DND-41 (cell line): ENCODE measurements around the gene FOXA2.

Source experiments
- EZH2 ChIP-seq: IDR thresholded peaks from 3 replicates; pipeline ENCODE4 v1.6.1; 2012; ENCODE audit warnings: borderline replicate concordance, low read depth, mild to moderate bottlenecking, moderate library complexity, low read length, inconsistent platforms; ENCODE audit not compliant: severe bottlenecking
- TF ChIP-seq, protein P1 (sequence below): IDR thresholded peaks from 2 replicates; pipeline ENCODE4 v1.5.1; 2012; ENCODE audit warnings: borderline replicate concordance, low read length, moderate library complexity, mild to moderate bottlenecking; ENCODE audit not compliant: poor library complexity, severe bottlenecking; ENCODE audit errors: extremely low read depth

DNA sequence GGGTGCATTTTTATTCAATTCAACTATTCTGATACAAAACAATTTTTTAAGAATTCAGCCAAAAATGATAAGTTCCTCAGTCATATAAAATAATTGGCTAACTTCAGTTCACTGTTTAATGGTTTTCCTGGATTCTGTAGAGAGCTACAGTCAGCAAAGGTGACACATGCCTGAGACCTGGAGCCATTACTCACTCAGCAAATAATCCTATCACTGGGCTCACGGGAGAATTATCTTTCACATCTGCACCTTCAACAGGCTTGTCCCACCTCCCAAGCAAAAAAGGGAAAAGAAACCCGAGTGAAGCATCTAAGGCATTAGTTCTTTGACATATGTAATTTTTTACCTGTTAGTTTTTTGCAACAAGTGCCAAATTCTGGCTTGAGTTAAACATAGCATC is 34.9 kb upstream of the FOXA2 start:
- TF ChIP-seq, protein P1, sequence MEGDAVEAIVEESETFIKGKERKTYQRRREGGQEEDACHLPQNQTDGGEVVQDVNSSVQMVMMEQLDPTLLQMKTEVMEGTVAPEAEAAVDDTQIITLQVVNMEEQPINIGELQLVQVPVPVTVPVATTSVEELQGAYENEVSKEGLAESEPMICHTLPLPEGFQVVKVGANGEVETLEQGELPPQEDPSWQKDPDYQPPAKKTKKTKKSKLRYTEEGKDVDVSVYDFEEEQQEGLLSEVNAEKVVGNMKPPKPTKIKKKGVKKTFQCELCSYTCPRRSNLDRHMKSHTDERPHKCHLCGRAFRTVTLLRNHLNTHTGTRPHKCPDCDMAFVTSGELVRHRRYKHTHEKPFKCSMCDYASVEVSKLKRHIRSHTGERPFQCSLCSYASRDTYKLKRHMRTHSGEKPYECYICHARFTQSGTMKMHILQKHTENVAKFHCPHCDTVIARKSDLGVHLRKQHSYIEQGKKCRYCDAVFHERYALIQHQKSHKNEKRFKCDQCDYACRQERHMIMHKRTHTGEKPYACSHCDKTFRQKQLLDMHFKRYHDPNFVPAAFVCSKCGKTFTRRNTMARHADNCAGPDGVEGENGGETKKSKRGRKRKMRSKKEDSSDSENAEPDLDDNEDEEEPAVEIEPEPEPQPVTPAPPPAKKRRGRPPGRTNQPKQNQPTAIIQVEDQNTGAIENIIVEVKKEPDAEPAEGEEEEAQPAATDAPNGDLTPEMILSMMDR, result no peak
- no peak for TF ChIP-seq EZH2
